ENCODE results near the gene DEFB121.
"Not testable (repeated sequence)": the region's sequence is repeated elsewhere in the genome, so short reads cannot be mapped to it uniquely, and the experiment has no call there.

DEFB121 gene, protein sequence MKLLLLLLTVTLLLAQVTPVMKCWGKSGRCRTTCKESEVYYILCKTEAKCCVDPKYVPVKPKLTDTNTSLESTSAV

DNA sequence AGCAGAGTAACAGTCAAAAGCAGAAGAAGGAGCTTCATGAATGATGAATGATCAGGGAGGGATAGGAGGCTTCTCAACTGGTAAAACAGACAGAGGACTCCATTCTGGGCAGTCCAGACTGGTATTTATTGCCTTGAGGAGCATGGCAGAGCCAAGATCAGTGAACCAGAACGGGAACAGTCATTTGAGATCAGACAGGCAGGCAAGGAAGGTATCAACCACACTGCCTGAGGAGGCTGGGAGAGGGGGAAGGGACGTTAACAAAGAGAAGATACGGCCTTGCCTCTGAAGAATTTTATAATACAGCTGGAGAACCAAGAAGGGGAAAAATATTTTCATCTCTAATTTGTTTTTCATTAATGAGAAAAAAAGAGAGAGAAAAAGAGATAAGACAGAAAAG is at the start of gene DEFB121:
Gene DEFB121, minus strand, starts transcription at position 101 of the 400 bp plus-strand sequence. Its CDS starts 63 bp downstream, at position 38.
- no peak for DNase-seq (ENCODE audit: low read depth in 1 of 2, low spot score in 1 of 2)

GRCh38 chr20:31454361-31454760 is 48.3 kb upstream of the DEFB121 start:
- no peak for DNase-seq (ENCODE audit: low read depth in 1 of 2, low spot score in 1 of 2)

DNA sequence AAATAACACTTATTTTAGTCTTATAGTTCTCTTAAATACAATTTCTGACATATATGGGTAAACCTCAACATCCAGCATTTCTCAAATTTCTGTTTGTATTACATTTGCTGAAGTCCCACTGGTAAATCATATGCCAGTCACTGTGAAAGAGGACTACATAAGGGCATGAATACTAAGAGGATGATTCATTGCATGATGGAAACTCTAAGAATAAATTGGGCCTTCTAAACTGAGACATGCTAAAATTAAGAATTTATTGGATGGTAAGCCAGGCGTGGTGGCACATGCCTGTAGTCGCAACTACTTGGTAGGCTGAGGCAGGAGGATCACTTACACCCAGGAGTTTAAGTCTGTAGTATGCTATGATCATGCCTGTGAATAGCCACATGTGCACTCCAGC is 46.6 kb upstream of the DEFB121 start:
- no peak for DNase-seq (ENCODE audit: low read depth in 1 of 2, low spot score in 1 of 2)

- DNase-seq (ENCODE audit: low read depth in 1 of 2, low spot score in 1 of 2) = no peak
These were observed 43.7 kb upstream of the DEFB121 start for GRCh38 chr20:31449511-31450414.

DNA sequence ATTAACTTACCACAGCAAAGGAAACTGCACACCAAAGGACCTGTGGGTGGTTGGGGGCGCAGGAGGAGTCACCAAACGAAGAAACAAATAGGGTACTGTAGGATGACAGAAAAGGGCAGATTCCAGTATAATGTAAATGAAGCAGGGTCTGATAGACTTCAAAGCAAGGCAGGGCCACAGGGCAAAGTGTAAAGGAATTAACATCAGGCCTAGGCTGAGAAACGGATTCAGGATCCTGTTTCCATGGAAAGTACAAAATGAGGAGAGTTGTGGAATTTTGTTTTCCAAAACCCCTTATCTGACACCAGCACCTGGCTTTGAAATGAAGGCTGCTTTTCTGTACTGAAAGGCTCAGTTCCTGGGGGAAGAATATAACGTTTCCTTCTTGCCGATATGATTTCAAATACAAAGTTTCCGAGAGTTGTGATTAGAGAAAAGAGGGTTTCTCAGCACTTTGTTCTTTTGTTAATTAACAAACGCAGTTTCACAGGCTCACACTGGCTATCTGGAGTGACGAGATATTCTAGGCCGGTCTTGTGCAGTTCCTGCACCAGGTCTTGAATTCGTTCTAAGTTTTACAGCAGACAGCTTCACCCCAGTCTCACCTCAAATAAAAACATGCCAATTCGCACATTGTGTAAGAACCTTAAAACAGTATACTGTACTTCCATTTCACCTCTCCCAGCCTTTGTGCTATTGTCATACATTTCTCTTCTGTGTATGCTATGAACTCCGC is 40.2 kb upstream of the DEFB121 start:
- DNase-seq (ENCODE audit: low read depth in 1 of 2, low spot score in 1 of 2) = no peak

- no peak for DNase-seq (ENCODE audit: low read depth in 1 of 2, low spot score in 1 of 2)
These were observed 34.1 kb upstream of the DEFB121 start, which contains the start of gene DEFB123 for GRCh38 chr20:31440012-31440659. Gene DEFB123, plus strand, starts transcription at chr20:31440632. Its CDS starts 67 bp downstream, at chr20:31440699.

GRCh38 chr20:31430568-31431115 is 24.6 kb upstream of the DEFB121 start:
- no peak for DNase-seq (ENCODE audit: low read depth in 1 of 2, low spot score in 1 of 2)

GRCh38 chr20:31427576-31427975 is 21.6 kb upstream of the DEFB121 start:
- DNase-seq (ENCODE audit: low read depth in 1 of 2, low spot score in 1 of 2) = not testable (repeated sequence)

DNA sequence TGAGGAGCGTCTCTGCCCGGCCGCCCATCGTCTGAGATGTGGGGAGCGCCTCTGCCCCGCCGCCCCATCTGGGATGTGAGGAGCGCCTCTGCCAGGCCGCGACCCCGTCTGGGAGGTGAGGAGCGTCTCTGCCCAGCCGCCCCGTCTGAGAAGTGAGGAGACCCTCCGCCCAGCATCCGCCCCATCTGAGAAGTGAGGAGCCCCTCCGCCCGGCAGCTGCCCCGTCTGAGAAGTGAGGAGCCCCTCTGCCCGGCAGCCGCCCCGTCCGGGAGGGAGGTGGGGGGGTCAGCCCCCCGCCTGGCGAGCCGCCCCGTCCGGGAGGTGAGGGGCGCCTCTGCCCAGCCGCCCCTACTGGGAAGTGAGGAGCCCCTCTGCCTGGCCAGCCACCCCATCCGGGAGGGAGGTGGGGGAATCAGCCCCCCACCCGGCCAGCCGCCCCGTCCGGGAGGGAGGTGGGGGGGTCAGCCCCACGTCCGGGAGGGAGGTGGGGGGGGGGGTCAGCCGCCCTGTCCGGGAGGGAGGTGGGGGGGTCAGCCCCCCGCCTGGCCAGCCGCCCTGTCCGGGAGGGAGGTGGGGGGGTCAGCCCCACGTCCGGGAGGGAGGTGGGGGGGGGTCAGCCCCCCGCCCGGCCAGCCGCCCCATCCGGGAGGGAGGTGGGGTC is 21.0 kb upstream of the DEFB121 start:
- not testable (repeated sequence) for DNase-seq (ENCODE audit: low read depth in 1 of 2, low spot score in 1 of 2)

- no peak for DNase-seq (ENCODE audit: low read depth in 1 of 2, low spot score in 1 of 2)
These were observed 19.8 kb upstream of the DEFB121 start for GRCh38 chr20:31425797-31426196.

- no peak for DNase-seq (ENCODE audit: low read depth in 1 of 2, low spot score in 1 of 2)
These were observed 12.3 kb upstream of the DEFB121 start for GRCh38 chr20:31418307-31418706.

GRCh38 chr20:31415653-31416052 is 9.6 kb upstream of the DEFB121 start:
- no peak for DNase-seq (ENCODE audit: low read depth in 1 of 2, low spot score in 1 of 2)

DNA sequence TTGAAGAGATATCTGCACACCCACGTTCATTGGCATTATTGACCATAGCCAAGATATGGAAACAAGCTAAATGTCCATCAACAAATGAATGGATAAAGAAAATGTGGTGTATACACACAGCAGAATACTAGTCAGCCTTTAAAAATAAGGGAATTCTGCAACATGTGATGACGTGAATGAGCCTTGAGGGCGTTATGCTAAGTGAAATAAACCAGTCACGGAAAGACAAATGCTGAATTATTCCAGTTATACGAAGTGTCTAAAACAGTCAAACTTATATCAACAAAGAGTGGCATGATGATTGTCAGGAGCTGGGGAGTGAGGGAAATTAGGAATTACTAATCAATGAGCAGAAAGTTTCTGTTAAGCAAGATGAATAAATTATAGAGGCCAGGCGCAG is 8.4 kb upstream of the DEFB121 start:
- DNase-seq (ENCODE audit: low read depth in 1 of 2, low spot score in 1 of 2) = no peak

DNA sequence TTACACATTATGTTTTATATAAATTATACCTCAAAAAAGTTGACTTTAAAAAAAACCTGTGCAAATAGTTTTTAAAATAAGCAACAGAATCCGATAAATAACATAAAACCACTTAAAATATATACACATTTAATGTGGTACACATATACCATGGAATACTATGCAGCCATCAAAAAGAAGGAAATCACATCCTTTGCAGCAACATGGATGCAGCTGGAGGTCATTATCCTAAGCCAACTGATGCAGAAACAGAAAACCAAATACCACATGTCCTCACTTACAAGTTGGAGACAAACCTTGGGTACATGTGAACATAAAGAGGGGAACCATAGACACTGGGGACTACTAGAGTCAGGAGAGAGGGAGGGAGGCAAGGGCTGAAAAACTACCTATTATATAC is 4.0 kb upstream of the DEFB121 start:
- no peak for DNase-seq (ENCODE audit: low read depth in 1 of 2, low spot score in 1 of 2)

- DNase-seq (ENCODE audit: low read depth in 1 of 2, low spot score in 1 of 2) = no peak
These were observed 2.1 kb downstream of the DEFB121 start for GRCh38 chr20:31403886-31404285.

DNA sequence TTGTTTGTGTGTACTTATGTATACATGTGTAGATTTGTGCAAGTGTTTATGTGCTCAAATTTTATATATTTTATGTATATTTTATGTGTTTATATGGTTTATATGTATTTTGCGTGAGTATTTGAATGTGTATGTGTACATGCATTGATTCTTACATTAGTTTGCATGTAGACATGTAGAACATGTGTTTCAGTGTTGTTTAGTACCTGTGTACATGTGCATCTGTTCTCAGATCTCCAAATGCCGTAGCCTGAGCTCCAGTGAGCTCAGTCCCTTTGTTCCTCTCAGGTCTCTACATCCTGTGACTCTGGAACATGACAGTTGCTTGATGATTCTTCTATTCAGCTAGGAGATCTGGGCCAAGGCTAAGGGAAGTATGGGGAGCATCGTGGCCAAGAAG is 11.1 kb downstream of the DEFB121 start:
- no peak for DNase-seq (ENCODE audit: low read depth in 1 of 2, low spot score in 1 of 2)

- DNase-seq (ENCODE audit: low read depth in 1 of 2, low spot score in 1 of 2) = no peak
These were observed 13.2 kb downstream of the DEFB121 start for GRCh38 chr20:31392836-31393235.

DNA sequence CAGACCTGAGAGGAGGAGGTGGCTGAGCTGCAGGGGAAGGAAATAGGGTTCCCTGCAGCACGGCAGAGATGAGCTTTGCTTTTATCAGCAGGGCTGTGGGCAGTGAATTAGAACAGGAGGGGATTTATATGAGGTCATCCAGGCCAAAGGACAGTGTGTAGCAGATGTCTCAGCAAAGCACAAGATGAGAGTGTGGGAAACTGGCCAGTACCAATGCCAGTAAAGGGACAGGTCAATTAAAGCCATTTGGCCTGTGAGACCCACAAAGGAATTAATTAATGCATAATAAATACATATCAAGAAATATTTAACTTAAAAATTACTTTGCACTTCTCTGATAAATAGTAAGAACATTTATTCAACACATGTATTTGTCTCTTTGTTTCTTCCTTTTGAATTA is 15.5 kb downstream of the DEFB121 start, which contains the start of gene DEFB119:
Gene DEFB119, minus strand, starts transcription at position 101 of the 400 bp plus-strand sequence. CDS start 107 bp downstream, outside the sequence.
- DNase-seq (ENCODE audit: low read depth in 1 of 2, low spot score in 1 of 2) = no peak

DNA sequence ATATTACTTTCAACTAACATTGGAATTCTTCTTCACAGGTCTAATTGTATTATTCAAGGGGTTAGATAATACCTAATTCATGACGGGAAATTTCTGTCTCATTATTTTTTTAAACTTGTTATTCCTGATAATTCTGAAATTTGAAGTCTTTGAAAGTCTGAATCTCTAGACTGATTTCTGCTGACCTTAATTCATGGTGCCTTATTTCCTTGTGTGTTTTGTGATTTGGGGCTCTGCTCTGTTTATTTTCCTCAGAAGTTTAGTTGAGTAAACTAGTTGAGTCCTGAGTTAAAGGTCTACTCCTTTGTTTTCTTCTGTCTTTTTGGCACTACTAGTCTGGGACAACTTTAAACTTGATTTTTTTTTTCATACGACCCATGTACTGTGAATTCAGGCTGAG is 31.7 kb downstream of the DEFB121 start:
- no peak for DNase-seq (ENCODE audit: low read depth in 1 of 2, low spot score in 1 of 2)

DNA sequence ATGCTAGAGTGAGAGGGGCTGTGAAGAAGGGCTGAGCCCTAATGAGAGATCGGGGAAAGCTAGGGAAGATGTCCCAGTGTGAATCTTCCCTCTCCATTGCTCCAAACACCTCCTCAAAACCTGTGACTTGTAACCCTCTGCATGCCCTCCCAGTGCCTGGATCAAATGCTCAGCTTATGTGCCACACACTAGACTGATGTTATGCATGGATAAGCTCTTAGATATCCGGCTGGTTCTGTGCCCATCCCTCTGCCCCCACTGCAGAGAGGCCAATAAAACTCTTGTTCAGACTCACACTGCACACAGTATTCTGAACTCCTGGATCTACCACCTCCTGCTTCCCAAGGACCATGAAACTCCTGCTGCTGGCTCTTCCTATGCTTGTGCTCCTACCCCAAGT is 37.7 kb downstream of the DEFB121 start, which contains the start of gene DEFB118:
Gene DEFB118, plus strand, starts transcription at position 301 of the 400 bp plus-strand sequence. Its CDS starts 50 bp downstream, at position 351.
- no peak for DNase-seq (ENCODE audit: low read depth in 1 of 2, low spot score in 1 of 2)
